ENCODE results near the gene SLC26A9. TPM values are rescaled to one million over a fixed set of nuclear protein-coding genes. Genes with fewer than 3 reads are reported as not detected.

SLC26A9 gene
- total and polyA plus RNA-seq, 2 of the 4 experiments (the other 2 are of a cell fraction) = not detected

DNA sequence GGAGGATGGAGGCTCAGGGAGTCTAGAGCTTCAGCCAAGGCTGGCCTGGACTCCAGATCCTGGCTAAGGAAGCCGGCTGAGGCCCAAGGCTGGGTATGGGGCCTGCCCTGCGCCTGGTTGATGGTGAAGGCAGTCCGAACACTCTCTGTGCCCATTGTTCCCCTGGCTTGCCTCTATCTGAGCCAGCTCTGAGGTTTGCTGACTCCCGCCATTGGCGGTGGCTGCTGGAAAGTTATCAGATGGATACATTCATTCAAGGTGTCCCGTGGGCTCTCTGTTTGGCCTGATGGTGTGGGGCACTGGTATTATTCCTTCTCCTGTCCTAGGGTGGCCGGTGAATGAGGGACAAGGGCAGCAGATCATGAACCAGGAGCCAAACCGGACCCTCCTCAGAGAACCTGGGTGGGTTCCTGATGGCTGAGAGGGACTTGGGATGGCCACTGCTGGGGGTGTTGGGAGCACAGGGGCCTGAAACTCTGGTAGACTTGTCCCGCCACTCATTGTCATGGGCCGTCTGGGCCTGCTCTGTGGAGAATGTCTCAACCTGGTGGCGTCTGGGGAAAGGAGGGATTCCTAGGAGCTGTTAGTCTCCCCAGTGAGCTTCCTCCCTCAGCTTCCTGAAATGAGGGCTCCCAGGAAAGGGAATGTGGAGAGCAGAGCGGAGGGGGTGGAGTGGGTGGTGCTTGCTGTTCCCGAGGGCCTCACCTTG is 22.2 kb downstream of the SLC26A9 start:
- CTCF ChIA-PET = interaction anchor here (11.2 kb wide), 1 partner anchor 56 kb away, joined by 161 read pairs; no protein-coding TSS in a partner anchor

More for the DNA sequence above, 22.2 kb downstream of the SLC26A9 start:
- H3K9me3 ChIP-seq (ENCODE audit: control insufficient read depth, insufficient read depth, low read length) = no peaks in the 10 kb centered on the region
- in situ Hi-C loops (cut with MboI; ENCODE audit: low sequenced_read_pairs) (loop anchor here (25.0 kb wide), 1 partner anchor 259 kb away; no protein-coding TSS in a partner anchor), dilution Hi-C loops (cut with HindIII; ENCODE audit: low sequenced_read_pairs, unreplicated experiment) (no loop called here), intact Hi-C loops (cut with micrococcal nuclease) (no loop called here)
- no peak overlapping the region for H3K4me2 ChIP-seq (ENCODE audit: low read depth, low read length)
- 0 out of 2 replicates have a peak overlapping the region, but pooled peaks have one; percentile 6 for H2AK5ac ChIP-seq (ENCODE audit: low read depth, low read length)
- POLR2A ChIA-PET (ENCODE audit: unreplicated experiment) = no interaction called here
- no peak overlapping the region for H2AK9ac ChIP-seq (replicated peaks; ENCODE audit: low read depth, low read length, poor library complexity)
- WGBS, 2 experiments (ENCODE audit: extremely low coverage in 2 of 2, insufficient read length in 1 of 2) = 96% methylated on average over 3 of the region's 13 CpGs; no CpG with 5 or more reads in 1 of the 2 experiments
- no peaks in the 10 kb centered on the region for H3K4me1 ChIP-seq (ENCODE audit: control insufficient read depth, insufficient read depth, low read length)
- TF ChIP-seq MAFK (IDR thresholded peaks at IDR 0.05; ENCODE audit: low read depth, low read length) = no peak
- no peak for TF ChIP-seq SMC3 (IDR thresholded peaks at IDR 0.05; ENCODE audit: low read depth, low read length)
- no peak for TF ChIP-seq FOS (IDR thresholded peaks at IDR 0.05; ENCODE audit: low read depth, low read length)
- TF ChIP-seq POLR2A (IDR thresholded peaks at IDR 0.05; ENCODE audit: low read depth, low read length) = no peak
- TF ChIP-seq CHD1 (IDR thresholded peaks at IDR 0.05; ENCODE audit: low read depth, low read length) = no peak
- TF ChIP-seq MAZ (IDR thresholded peaks at IDR 0.05; ENCODE audit: borderline replicate concordance, low read depth, low read length) = no peak
- TF ChIP-seq RCOR1 (IDR thresholded peaks at IDR 0.05; ENCODE audit: insufficient replicate concordance, low read length) = no peak
- TF ChIP-seq, protein P1, sequence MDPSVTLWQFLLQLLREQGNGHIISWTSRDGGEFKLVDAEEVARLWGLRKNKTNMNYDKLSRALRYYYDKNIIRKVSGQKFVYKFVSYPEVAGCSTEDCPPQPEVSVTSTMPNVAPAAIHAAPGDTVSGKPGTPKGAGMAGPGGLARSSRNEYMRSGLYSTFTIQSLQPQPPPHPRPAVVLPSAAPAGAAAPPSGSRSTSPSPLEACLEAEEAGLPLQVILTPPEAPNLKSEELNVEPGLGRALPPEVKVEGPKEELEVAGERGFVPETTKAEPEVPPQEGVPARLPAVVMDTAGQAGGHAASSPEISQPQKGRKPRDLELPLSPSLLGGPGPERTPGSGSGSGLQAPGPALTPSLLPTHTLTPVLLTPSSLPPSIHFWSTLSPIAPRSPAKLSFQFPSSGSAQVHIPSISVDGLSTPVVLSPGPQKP (IDR thresholded peaks at IDR 0.05; ENCODE audit: borderline replicate concordance, low read depth, low read length) = no peak
- TF ChIP-seq, protein P2, sequence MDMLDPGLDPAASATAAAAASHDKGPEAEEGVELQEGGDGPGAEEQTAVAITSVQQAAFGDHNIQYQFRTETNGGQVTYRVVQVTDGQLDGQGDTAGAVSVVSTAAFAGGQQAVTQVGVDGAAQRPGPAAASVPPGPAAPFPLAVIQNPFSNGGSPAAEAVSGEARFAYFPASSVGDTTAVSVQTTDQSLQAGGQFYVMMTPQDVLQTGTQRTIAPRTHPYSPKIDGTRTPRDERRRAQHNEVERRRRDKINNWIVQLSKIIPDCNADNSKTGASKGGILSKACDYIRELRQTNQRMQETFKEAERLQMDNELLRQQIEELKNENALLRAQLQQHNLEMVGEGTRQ (IDR thresholded peaks at IDR 0.05; ENCODE audit: low read depth, low read length) = no peak
- no peak for TF ChIP-seq BHLHE40 (IDR thresholded peaks at IDR 0.05; ENCODE audit: low read depth, low read length)
- TF ChIP-seq RFX5 (IDR thresholded peaks at IDR 0.05; ENCODE audit: low read depth, low read length) = no peak
- TF ChIP-seq, protein P3, sequence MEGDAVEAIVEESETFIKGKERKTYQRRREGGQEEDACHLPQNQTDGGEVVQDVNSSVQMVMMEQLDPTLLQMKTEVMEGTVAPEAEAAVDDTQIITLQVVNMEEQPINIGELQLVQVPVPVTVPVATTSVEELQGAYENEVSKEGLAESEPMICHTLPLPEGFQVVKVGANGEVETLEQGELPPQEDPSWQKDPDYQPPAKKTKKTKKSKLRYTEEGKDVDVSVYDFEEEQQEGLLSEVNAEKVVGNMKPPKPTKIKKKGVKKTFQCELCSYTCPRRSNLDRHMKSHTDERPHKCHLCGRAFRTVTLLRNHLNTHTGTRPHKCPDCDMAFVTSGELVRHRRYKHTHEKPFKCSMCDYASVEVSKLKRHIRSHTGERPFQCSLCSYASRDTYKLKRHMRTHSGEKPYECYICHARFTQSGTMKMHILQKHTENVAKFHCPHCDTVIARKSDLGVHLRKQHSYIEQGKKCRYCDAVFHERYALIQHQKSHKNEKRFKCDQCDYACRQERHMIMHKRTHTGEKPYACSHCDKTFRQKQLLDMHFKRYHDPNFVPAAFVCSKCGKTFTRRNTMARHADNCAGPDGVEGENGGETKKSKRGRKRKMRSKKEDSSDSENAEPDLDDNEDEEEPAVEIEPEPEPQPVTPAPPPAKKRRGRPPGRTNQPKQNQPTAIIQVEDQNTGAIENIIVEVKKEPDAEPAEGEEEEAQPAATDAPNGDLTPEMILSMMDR (conservative IDR thresholded peaks at IDR 0.05; ENCODE audit: low read depth, low read length) = no peak
- no peak overlapping the region for H4K5ac ChIP-seq (ENCODE audit: low read depth, low read length)
- H3K23ac ChIP-seq (ENCODE audit: low read depth, low read length) = no peak overlapping the region
- ATAC-seq (ENCODE audit: low read depth) = no peak
- peaks cover 8% of the 10 kb centered on the region for H3K27me3 ChIP-seq (ENCODE audit: control insufficient read depth, insufficient read depth, low read length)
- H4K91ac ChIP-seq (ENCODE audit: insufficient read depth, low read depth, low read length) = no peak overlapping the region
- no peak overlapping the region for H2BK15ac ChIP-seq (ENCODE audit: low read depth, low read length)
- no peak overlapping the region for H3K14ac ChIP-seq (replicated peaks; ENCODE audit: low read depth, low read length)
- H3K79me1 ChIP-seq (ENCODE audit: low read depth in 1 of 2, low read length in 2 of 2) = no peaks in the 10 kb centered on the region
- H3K27ac ChIP-seq (ENCODE audit: insufficient read depth, low read length) = no peak overlapping the region
- H3K4me3 ChIP-seq (ENCODE audit: insufficient read depth, low read depth, low read length) = no peak overlapping the region
- H4K20me1 ChIP-seq (ENCODE audit: insufficient read depth, low read length) = no peaks in the 10 kb centered on the region
- no peak overlapping the region for H3K4ac ChIP-seq (ENCODE audit: low read depth, low read length)
- H3K9me1 ChIP-seq (ENCODE audit: insufficient read depth, low read length) = no peaks in the 10 kb centered on the region
- H3K9ac ChIP-seq (ENCODE audit: low read depth, low read length) = no peak overlapping the region
- H2BK120ac ChIP-seq (ENCODE audit: low read depth, low read length) = no peak overlapping the region
- no peak overlapping the region for H2BK20ac ChIP-seq (ENCODE audit: low read depth, low read length)
- H4K8ac ChIP-seq (ENCODE audit: low read depth in 2 of 2, low read length in 2 of 2) = no peak overlapping the region
- no TSS peak for BruUV-seq (replicated peaks)
- no peak overlapping the region for H2AFZ ChIP-seq (replicated peaks; ENCODE audit: low read length, poor library complexity)
- DNase-seq = no peak
- no peak overlapping the region for H3K56ac ChIP-seq (ENCODE audit: extremely low read depth, insufficient read depth, low read length)
- H3K18ac ChIP-seq (ENCODE audit: low read depth, low read length) = no peak overlapping the region
- no peak overlapping the region for H2BK5ac ChIP-seq (ENCODE audit: low read depth, low read length, poor library complexity, severe bottlenecking)
- H3K36me3 ChIP-seq (ENCODE audit: control insufficient read depth, insufficient read depth, low read length) = no peaks in the 10 kb centered on the region
